Effector CD4-positive, alpha-beta T cell (primary cell): ENCODE measurements around the gene MAP3K9.

ENCODE experiments used
- DNase-seq: peaks from one replicate; pipeline ENCODE4 v3.0.0-alpha.2; 2020

MAP3K9 gene

GRCh38 chr14:70821584-70822529 lies 12.5 kb upstream of the MAP3K9 start:
- peak; percentile 51 for DNase-seq

GRCh38 chr14:70816525-70816924 lies 7.2 kb upstream of the MAP3K9 start:
- DNase-seq, result no peak

GRCh38 chr14:70814466-70814865 lies 5.2 kb upstream of the MAP3K9 start:
- no peak for DNase-seq

- DNase-seq, result no peak
These were observed 3.0 kb upstream of the MAP3K9 start for GRCh38 chr14:70812124-70812818.

GRCh38 chr14:70811578-70811977 lies 2.3 kb upstream of the MAP3K9 start:
- no peak for DNase-seq

GRCh38 chr14:70811050-70811449 lies 1.7 kb upstream of the MAP3K9 start:
- DNase-seq, result no peak

- no peak for DNase-seq
These were observed 1.3 kb upstream of the MAP3K9 start for GRCh38 chr14:70810621-70811020.

GRCh38 chr14:70808416-70809224 lies 693 bp downstream of the MAP3K9 start:
- peak; percentile 38 for DNase-seq

- DNase-seq, result peak; percentile 51
These were observed 1.4 kb downstream of the MAP3K9 start for GRCh38 chr14:70807898-70808415.

- no peak for DNase-seq
These were observed 4.7 kb downstream of the MAP3K9 start for GRCh38 chr14:70804556-70805162.

GRCh38 chr14:70803321-70804310 lies 5.7 kb downstream of the MAP3K9 start:
- DNase-seq, result no peak

- DNase-seq, result no peak
These were observed 6.9 kb downstream of the MAP3K9 start for GRCh38 chr14:70802379-70802778.

GRCh38 chr14:70801836-70802235 lies 7.5 kb downstream of the MAP3K9 start:
- DNase-seq, result no peak

GRCh38 chr14:70796551-70796950 lies 12.8 kb downstream of the MAP3K9 start:
- no peak for DNase-seq

GRCh38 chr14:70794294-70794693 lies 15.0 kb downstream of the MAP3K9 start:
- no peak for DNase-seq

- DNase-seq, result no peak
These were observed 15.7 kb downstream of the MAP3K9 start for GRCh38 chr14:70793637-70794036.

- DNase-seq, result no peak
These were observed 16.4 kb downstream of the MAP3K9 start for GRCh38 chr14:70792939-70793338.

- DNase-seq, result no peak
These were observed 17.3 kb downstream of the MAP3K9 start for GRCh38 chr14:70791971-70792370.

- DNase-seq, result no peak
These were observed 19.4 kb downstream of the MAP3K9 start for GRCh38 chr14:70789961-70790360.

- no peak for DNase-seq
These were observed 20.0 kb downstream of the MAP3K9 start for GRCh38 chr14:70789361-70789760.

GRCh38 chr14:70788898-70789297 lies 20.4 kb downstream of the MAP3K9 start:
- no peak for DNase-seq
